HEK293 (cell line): ENCODE measurements around the gene C19orf12.

Experiments
- CTCF ChIP-seq: fragments of 450-650 bp; formaldehyde crosslinking; IDR thresholded peaks from 2 replicates; pipeline ENCODE4 v1.5.1; 2016; ENCODE audit warnings: missing biosample characterization, missing genetic modification characterization
- EGR2 ChIP-seq: fragments of 450-650 bp; formaldehyde crosslinking; IDR thresholded peaks from 2 replicates; pipeline ENCODE4 v1.5.1; 2016; ENCODE audit warnings: low read depth, missing biosample characterization, missing genetic modification characterization
- GFI1B ChIP-seq: fragments of 450-650 bp; formaldehyde crosslinking; IDR thresholded peaks from 2 replicates; pipeline ENCODE4 v1.5.1; 2016; ENCODE audit warnings: missing biosample characterization, missing genetic modification characterization
- HOXC10 ChIP-seq: sonication (generic); formaldehyde crosslinking; IDR thresholded peaks from 2 replicates; pipeline ENCODE4 v1.8.1; 2023; ENCODE audit warnings: mild to moderate bottlenecking, missing genetic modification reagents
- OSR2 ChIP-seq: fragments of 450-650 bp; formaldehyde crosslinking; IDR thresholded peaks from 2 replicates; pipeline ENCODE4 v1.5.1; 2016; ENCODE audit warnings: missing biosample characterization, missing genetic modification characterization
- PRDM1 ChIP-seq: fragments of 450-650 bp; formaldehyde crosslinking; IDR thresholded peaks from 2 replicates; pipeline ENCODE4; 2016; ENCODE audit warnings: missing biosample characterization, missing genetic modification characterization
- RBAK ChIP-seq: fragments of 450-650 bp; formaldehyde crosslinking; IDR thresholded peaks from 2 replicates; pipeline ENCODE4 v1.5.1; 2016; ENCODE audit warnings: missing biosample characterization, missing genetic modification characterization
- ZBTB21 ChIP-seq: fragments of 450-650 bp; formaldehyde crosslinking; IDR thresholded peaks from 2 replicates; pipeline ENCODE4 v1.5.1; 2017; ENCODE audit warnings: missing biosample characterization, missing genetic modification characterization
- ZBTB44 ChIP-seq: fragments of 450-650 bp; IDR thresholded peaks from 2 replicates; pipeline ENCODE4 v1.5.1; 2018; ENCODE audit warnings: missing biosample characterization, mild to moderate bottlenecking, missing genetic modification characterization
- ZBTB49 ChIP-seq: fragments of 450-650 bp; formaldehyde crosslinking; IDR thresholded peaks from 2 replicates; pipeline ENCODE4 v1.5.1; 2016; ENCODE audit warnings: missing biosample characterization, missing genetic modification characterization, low read depth
- ZBTB6 ChIP-seq: fragments of 450-650 bp; formaldehyde crosslinking; IDR thresholded peaks from 2 replicates; pipeline ENCODE4 v1.5.1; 2017; ENCODE audit warnings: missing biosample characterization, missing genetic modification characterization
- ZBTB7A ChIP-seq: fragments of 450-650 bp; formaldehyde crosslinking; IDR thresholded peaks from 2 replicates; pipeline ENCODE4 v1.5.1; 2016; ENCODE audit warnings: low read depth, missing biosample characterization, missing genetic modification characterization
- ZFP3 ChIP-seq: fragments of 450-650 bp; formaldehyde crosslinking; IDR thresholded peaks from 2 replicates; pipeline ENCODE4 v1.5.1; 2016; ENCODE audit warnings: low read depth, missing biosample characterization, missing genetic modification characterization
- ZNF10 ChIP-seq: fragments of 450-650 bp; formaldehyde crosslinking; IDR thresholded peaks from 2 replicates; pipeline ENCODE4 v1.5.1; 2017; ENCODE audit warnings: missing biosample characterization, missing genetic modification characterization
- ZNF302 ChIP-seq: fragments of 450-650 bp; formaldehyde crosslinking; IDR thresholded peaks from 2 replicates; pipeline ENCODE4 v1.5.1; 2016; ENCODE audit warnings: missing biosample characterization, missing genetic modification characterization, low read depth
- ZNF324 ChIP-seq: fragments of 450-650 bp; formaldehyde crosslinking; IDR thresholded peaks from 2 replicates; pipeline ENCODE4 v1.5.1; 2016; ENCODE audit warnings: missing biosample characterization, missing genetic modification characterization
- ZNF426 ChIP-seq: fragments of 450-650 bp; formaldehyde crosslinking; IDR thresholded peaks from 2 replicates; pipeline ENCODE4 v1.5.1; 2017; ENCODE audit warnings: missing biosample characterization, missing genetic modification characterization, mild to moderate bottlenecking, inconsistent platforms, moderate library complexity
- ZNF473 ChIP-seq: fragments of 450-650 bp; formaldehyde crosslinking; IDR thresholded peaks from 2 replicates; pipeline ENCODE4 v1.5.1; 2017; ENCODE audit warnings: missing biosample characterization, missing genetic modification characterization
- ZNF48 ChIP-seq: fragments of 450-650 bp; formaldehyde crosslinking; IDR thresholded peaks from 2 replicates; pipeline ENCODE4 v1.5.1; 2016; ENCODE audit warnings: missing biosample characterization, missing genetic modification characterization
- ZNF501 ChIP-seq: fragments of 450-650 bp; formaldehyde crosslinking; IDR thresholded peaks from 2 replicates; pipeline ENCODE4 v1.5.1; 2016; ENCODE audit warnings: missing biosample characterization, missing genetic modification characterization
- ZNF555 ChIP-seq: fragments of 450-650 bp; formaldehyde crosslinking; conservative IDR thresholded peaks from 2 replicates; pipeline ENCODE4 v1.5.1; 2017; ENCODE audit warnings: missing biosample characterization, mild to moderate bottlenecking, missing genetic modification characterization, inconsistent platforms
- ZNF664 ChIP-seq: fragments of 450-650 bp; formaldehyde crosslinking; IDR thresholded peaks from 2 replicates; pipeline ENCODE4 v1.5.1; 2016; ENCODE audit warnings: missing biosample characterization, missing genetic modification characterization
- ZNF670 ChIP-seq: fragments of 450-650 bp; formaldehyde crosslinking; IDR thresholded peaks from 2 replicates; pipeline ENCODE4 v1.5.1; 2016; ENCODE audit warnings: missing biosample characterization, missing genetic modification characterization, low read depth
- ZNF677 ChIP-seq: fragments of 450-650 bp; IDR thresholded peaks from 2 replicates; pipeline ENCODE4 v1.5.0; 2018; ENCODE audit warnings: missing biosample characterization, mild to moderate bottlenecking, missing genetic modification characterization, moderate library complexity
- ZNF707 ChIP-seq: fragments of 450-650 bp; formaldehyde crosslinking; IDR thresholded peaks from 2 replicates; pipeline ENCODE4 v1.5.1; 2016; ENCODE audit warnings: missing biosample characterization, missing genetic modification characterization
- ZNF791 ChIP-seq: fragments of 450-650 bp; formaldehyde crosslinking; IDR thresholded peaks from 2 replicates; pipeline ENCODE4 v1.5.1; 2016; ENCODE audit warnings: missing biosample characterization, missing genetic modification characterization
- ZNF843 ChIP-seq: fragments of 450-650 bp; formaldehyde crosslinking; IDR thresholded peaks from 2 replicates; pipeline ENCODE4 v1.5.1; 2016; ENCODE audit warnings: missing biosample characterization, missing genetic modification characterization
- ZSCAN16 ChIP-seq: fragments of 450-650 bp; formaldehyde crosslinking; IDR thresholded peaks from 2 replicates; pipeline ENCODE4 v1.5.1; 2016; ENCODE audit warnings: missing biosample characterization, missing genetic modification characterization
- TF ChIP-seq, protein P1 (sequence below): fragments of 450-650 bp; formaldehyde crosslinking; IDR thresholded peaks from 2 replicates; pipeline ENCODE4 v1.5.1; 2016; ENCODE audit warnings: missing biosample characterization, missing genetic modification characterization
- TF ChIP-seq, protein P2 (sequence below): fragments of 450-650 bp; formaldehyde crosslinking; IDR thresholded peaks from 2 replicates; pipeline ENCODE4 v1.5.1; 2016; ENCODE audit warnings: missing biosample characterization, missing genetic modification characterization, borderline replicate concordance

The C19orf12 gene

DNA sequence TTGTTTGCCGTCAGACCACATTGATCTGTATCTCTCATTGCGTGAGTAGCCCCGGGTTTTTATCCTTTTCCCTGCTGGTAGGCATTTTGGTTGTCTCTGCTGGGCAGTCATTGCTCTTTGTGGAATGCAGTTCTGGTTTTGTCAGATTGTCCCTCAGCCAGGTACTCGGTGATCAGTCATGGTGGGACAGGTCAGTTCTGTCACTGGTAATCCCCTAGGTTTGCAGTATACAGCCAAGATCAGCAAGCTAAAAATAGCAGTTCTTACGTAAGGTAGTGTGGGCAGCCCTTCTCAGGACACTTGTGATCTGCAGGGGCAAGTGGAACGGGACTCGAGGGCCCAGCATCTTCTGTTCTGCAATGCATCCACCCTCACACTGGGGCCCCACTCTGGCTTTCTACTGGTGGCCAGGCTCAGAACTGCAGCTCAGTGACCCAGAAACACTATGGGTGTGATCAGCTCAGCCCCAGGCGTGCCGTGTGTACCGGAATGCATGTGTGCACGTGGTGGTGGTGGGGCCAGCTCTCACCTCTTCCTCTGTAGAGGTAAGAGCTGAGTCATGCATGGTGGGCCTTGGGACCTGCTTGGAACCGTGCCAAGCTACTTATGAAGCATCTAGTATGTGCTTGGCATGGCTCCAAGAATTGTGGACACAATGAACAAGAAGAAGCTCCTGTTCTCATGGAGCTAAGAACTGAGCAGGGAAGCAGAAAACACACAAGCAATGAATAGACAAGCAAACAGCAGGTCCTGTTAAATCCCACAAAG is 43.5 kb downstream of the C19orf12 start (continued):
- no peak for TF ChIP-seq PRDM1 (tag by site-specific recombination)
- peak; percentile 72; the same call in 1 of the 2 replicates for TF ChIP-seq ZBTB44 (tag by site-specific recombination)
- TF ChIP-seq ZNF555: no peak
- no peak for TF ChIP-seq CTCF (tag by site-specific recombination)
- TF ChIP-seq, protein P1, sequence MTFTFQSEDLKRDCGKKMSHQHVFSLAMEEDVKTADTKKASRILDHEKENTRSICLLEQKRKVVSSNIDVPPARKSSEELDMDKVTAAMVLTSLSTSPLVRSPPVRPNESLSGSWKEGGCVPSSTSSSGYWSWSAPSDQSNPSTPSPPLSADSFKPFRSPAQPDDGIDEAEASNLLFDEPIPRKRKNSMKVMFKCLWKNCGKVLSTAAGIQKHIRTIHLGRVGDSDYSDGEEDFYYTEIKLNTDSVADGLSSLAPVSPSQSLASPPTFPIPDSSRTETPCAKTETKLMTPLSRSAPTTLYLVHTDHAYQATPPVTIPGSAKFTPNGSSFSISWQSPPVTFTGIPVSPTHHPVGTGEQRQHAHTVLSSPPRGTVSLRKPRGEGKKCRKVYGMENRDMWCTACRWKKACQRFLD (tag by site-specific recombination): no peak
- TF ChIP-seq ZNF664 (tag by site-specific recombination): peak; percentile 98
- TF ChIP-seq EGR2 (tag by site-specific recombination): no peak
- TF ChIP-seq ZFP3: no peak
- no peak for TF ChIP-seq ZNF426 (tag by site-specific recombination)
- no peak for TF ChIP-seq ZNF677 (tag by site-specific recombination)
- TF ChIP-seq OSR2 (tag by site-specific recombination): peak; percentile 62; the same call in 1 of the 2 replicates
- no peak for TF ChIP-seq ZSCAN16
- peak; percentile 83; the same call in 1 of the 2 replicates for TF ChIP-seq ZNF473 (tag by site-specific recombination)
- TF ChIP-seq, protein P2, sequence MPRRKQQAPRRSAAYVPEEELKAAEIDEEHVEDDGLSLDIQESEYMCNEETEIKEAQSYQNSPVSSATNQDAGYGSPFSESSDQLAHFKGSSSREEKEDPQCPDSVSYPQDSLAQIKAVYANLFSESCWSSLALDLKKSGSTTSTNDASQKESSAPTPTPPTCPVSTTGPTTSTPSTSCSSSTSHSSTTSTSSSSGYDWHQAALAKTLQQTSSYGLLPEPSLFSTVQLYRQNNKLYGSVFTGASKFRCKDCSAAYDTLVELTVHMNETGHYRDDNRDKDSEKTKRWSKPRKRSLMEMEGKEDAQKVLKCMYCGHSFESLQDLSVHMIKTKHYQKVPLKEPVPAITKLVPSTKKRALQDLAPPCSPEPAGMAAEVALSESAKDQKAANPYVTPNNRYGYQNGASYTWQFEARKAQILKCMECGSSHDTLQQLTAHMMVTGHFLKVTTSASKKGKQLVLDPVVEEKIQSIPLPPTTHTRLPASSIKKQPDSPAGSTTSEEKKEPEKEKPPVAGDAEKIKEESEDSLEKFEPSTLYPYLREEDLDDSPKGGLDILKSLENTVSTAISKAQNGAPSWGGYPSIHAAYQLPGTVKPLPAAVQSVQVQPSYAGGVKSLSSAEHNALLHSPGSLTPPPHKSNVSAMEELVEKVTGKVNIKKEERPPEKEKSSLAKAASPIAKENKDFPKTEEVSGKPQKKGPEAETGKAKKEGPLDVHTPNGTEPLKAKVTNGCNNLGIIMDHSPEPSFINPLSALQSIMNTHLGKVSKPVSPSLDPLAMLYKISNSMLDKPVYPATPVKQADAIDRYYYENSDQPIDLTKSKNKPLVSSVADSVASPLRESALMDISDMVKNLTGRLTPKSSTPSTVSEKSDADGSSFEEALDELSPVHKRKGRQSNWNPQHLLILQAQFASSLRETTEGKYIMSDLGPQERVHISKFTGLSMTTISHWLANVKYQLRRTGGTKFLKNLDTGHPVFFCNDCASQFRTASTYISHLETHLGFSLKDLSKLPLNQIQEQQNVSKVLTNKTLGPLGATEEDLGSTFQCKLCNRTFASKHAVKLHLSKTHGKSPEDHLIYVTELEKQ (tag by site-specific recombination): no peak
- TF ChIP-seq RBAK (tag by site-specific recombination): no peak
- TF ChIP-seq ZNF501 (tag by site-specific recombination): no peak
- no peak for TF ChIP-seq ZNF791 (tag by site-specific recombination)
- peak; percentile 21; the same call in 1 of the 2 replicates for TF ChIP-seq ZBTB21
- no peak for TF ChIP-seq ZNF324 (tag by site-specific recombination)
- no peak for TF ChIP-seq ZNF670 (tag by site-specific recombination)
- no peak for TF ChIP-seq ZNF302 (tag by site-specific recombination)
- TF ChIP-seq ZNF48 (tag by site-specific recombination): no peak
- TF ChIP-seq HOXC10 (CRISPR knock-in tag): no peak
- no peak for TF ChIP-seq ZBTB6 (tag by site-specific recombination)
- TF ChIP-seq ZNF707 (tag by site-specific recombination): no peak
- TF ChIP-seq ZNF10: no peak
- no peak for TF ChIP-seq ZNF843 (tag by site-specific recombination)
- TF ChIP-seq ZBTB49: no peak
- no peak for TF ChIP-seq GFI1B (tag by site-specific recombination)
- no peak for TF ChIP-seq ZBTB7A
